Osteocyte (in vitro differentiated cells): ENCODE data around the gene EMID1. TPM values are rescaled to one million over a fixed set of nuclear protein-coding genes. Genes with fewer than 3 reads are reported as not detected.

ENCODE experiments used
- DNase-seq: peaks from one replicate; pipeline ENCODE4 v3.0.0; 2021; ENCODE audit warnings: mixed read lengths; ENCODE audit not compliant: unreplicated experiment; ENCODE audit errors: extremely low spot score
- H3K27ac Mint-ChIP-seq: one replicate; pipeline ENCODE4 v1.8.0; 2021; ENCODE audit warnings: mild to moderate bottlenecking, mixed read lengths; ENCODE audit not compliant: unreplicated experiment
- H3K27me3 Mint-ChIP-seq: one replicate; pipeline ENCODE4 v1.8.0; 2021; ENCODE audit warnings: mixed read lengths; ENCODE audit not compliant: unreplicated experiment
- H3K36me3 Mint-ChIP-seq: one replicate; pipeline ENCODE4 v1.8.0; 2021; ENCODE audit warnings: mixed read lengths; ENCODE audit not compliant: unreplicated experiment
- H3K4me1 Mint-ChIP-seq: one replicate; pipeline ENCODE4 v1.8.0; 2021; ENCODE audit warnings: mixed read lengths; ENCODE audit not compliant: unreplicated experiment
- H3K4me3 Mint-ChIP-seq: one replicate; pipeline ENCODE4 v1.8.0; 2021; ENCODE audit warnings: mild to moderate bottlenecking, moderate library complexity, mixed read lengths; ENCODE audit not compliant: unreplicated experiment
- H3K9me3 Mint-ChIP-seq: one replicate; pipeline ENCODE4 v1.8.0; 2021; ENCODE audit warnings: mixed read lengths; ENCODE audit not compliant: unreplicated experiment
- total RNA-seq: library from RNA; stranded (reverse); gene quantifications from 2 replicates; pipeline ENCODE4 v1.2.1, GENCODE V29; 2021
- TF ChIP-seq, protein P1 (sequence below): fragments of 200-600 bp; sonication (generic); IDR thresholded peaks from 2 replicates; pipeline ENCODE4 v1.5.0; 2021; ENCODE audit warnings: antibody characterized with exemption, mild to moderate bottlenecking, moderate library complexity

Gene EMID1
- total RNA-seq, 1 donor from 2014 or later, result 0.51 TPM

DNA sequence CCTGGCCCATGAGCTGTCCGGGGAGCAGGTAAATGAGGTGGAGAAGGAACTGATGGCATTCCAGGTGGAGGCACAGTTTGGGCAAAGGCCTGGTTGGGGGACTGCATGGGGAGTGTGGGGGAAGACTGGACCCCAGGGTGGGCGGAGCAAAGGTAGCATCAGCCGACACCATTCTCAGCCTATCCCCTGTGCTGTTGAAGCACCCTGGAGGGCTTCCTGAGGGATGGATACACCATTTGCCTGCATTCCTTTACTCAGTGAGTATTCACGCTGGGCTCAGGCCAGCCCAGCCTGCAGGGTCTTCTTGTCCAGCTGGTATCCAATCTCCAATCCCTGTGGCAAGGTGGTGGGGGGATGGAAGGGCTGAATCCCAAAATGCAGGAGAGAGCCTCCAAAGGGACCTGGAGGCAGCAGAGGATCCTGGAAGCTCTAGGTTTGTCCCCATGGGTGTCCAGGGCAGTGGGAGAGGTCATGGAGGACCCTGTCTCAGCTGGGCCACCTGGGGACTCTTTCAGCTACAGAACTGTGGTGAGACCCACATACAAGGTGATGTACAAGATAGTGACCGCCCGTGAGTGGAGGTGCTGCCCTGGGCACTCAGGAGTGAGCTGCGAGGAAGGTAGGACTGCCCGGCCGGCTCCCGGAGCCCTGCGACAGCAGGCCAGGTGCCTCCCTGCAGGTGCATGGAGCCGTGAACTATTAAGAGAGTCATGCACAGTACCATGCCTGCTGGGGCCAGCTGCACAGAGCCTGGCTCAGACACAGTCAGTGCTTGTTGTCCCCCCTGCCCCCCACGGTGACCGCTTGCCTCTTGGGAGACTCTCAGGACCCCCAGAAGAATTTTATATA is 9.5 kb downstream of the EMID1 start:
- no peaks in the 10 kb centered on the region for H3K36me3 Mint-ChIP-seq
- TF ChIP-seq, protein P1, sequence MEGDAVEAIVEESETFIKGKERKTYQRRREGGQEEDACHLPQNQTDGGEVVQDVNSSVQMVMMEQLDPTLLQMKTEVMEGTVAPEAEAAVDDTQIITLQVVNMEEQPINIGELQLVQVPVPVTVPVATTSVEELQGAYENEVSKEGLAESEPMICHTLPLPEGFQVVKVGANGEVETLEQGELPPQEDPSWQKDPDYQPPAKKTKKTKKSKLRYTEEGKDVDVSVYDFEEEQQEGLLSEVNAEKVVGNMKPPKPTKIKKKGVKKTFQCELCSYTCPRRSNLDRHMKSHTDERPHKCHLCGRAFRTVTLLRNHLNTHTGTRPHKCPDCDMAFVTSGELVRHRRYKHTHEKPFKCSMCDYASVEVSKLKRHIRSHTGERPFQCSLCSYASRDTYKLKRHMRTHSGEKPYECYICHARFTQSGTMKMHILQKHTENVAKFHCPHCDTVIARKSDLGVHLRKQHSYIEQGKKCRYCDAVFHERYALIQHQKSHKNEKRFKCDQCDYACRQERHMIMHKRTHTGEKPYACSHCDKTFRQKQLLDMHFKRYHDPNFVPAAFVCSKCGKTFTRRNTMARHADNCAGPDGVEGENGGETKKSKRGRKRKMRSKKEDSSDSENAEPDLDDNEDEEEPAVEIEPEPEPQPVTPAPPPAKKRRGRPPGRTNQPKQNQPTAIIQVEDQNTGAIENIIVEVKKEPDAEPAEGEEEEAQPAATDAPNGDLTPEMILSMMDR, result no peak
- H3K27ac Mint-ChIP-seq, result no peak overlapping the region
- no peak overlapping the region for H3K4me3 Mint-ChIP-seq
- no peak for DNase-seq
- H3K27me3 Mint-ChIP-seq, result peaks cover 9% of the 10 kb centered on the region
- no peaks in the 10 kb centered on the region for H3K9me3 Mint-ChIP-seq
- no peaks in the 10 kb centered on the region for H3K4me1 Mint-ChIP-seq

DNA sequence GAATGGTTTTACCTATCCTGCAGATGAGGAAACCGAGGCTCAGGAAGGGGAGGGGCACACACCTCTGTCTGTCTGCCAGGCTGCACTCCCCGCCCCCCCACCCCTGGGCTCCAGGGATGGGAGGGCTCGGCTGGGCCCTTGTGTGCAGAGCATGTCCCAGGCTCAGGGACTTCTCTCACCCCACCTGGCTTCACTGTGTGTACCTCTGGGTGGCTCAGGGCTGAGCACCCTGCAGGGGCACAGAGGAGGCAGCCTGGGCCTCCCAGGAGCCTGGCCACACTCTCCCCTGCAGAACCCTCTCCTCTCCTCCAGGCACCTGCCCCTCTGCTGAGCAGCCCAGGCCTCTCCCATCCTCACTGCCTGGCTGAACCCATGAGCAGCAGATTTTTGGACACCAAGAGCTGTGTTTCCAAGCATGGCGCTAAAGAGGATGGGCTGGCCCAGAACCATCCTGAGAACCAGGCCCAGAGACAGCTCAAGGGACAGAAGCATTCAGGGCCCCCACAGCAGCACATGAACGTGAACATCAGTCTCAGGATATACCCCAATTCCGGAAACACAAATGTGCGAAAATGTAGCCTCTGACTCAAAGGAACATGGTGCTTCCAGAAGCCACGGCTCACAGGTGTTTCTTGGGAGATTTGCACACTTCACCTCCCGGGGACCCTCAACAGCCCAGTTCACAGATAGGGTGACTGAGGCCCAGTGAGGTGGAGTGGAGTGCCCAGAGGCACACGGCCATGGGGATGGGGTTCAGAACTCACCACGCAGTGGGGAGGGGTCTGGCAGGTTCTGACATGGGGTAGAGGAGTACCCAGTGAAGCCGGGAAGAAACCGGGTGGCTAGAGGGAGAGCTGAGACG is 10.5 kb downstream of the EMID1 start:
- no peak for DNase-seq
- TF ChIP-seq, protein P1, result no peak
- peaks cover 9% of the 10 kb centered on the region for H3K27me3 Mint-ChIP-seq

DNA sequence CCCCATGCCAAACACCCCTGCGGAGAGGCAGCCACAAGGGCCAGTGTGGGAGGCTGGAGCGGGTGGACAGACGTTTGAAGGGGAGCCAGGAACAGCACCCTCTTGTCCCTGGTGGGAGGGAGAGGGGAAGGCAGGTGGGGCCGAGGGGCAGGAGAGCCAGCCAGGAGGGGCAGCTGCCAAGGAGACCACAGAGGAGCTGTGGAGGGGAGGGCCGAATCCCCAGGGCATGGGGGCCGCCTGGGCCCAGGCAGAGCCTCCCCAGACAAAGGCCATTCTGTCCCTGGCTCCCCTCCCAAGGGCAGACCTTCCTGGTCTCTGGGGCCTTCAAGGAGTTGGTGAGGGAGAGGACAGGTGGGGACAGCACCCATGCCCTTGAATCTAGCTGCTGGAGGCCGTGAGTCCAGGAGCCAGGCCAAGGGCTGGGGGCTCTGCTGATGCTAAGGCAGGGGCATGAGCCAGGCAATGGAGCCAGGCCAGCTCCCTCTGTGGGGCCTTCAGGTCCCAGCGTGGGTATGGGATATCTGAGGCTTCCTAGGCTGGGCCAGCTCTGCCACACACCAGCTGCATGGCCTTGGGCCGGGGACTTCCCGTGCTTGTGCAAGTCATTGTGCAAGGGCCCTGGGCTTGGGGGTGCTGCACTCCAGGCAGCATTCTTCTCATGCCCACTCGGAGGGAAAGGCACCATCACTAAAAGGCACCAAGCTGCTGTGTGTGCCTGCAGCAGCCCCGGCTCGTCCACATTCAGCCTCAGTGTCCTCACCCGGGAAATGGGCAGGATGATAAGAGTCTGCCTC is 11.4 kb downstream of the EMID1 start:
- DNase-seq, result no peak
- no peak overlapping the region for H3K27ac Mint-ChIP-seq
- H3K4me3 Mint-ChIP-seq, result no peak overlapping the region
- no peaks in the 10 kb centered on the region for H3K9me3 Mint-ChIP-seq
- TF ChIP-seq, protein P1, result no peak
- no peaks in the 10 kb centered on the region for H3K36me3 Mint-ChIP-seq
- no peaks in the 10 kb centered on the region for H3K4me1 Mint-ChIP-seq
- H3K27me3 Mint-ChIP-seq, result peaks cover 9% of the 10 kb centered on the region

More for the DNA sequence above, 10.5 kb downstream of the EMID1 start:
- Mint-ChIP-seq H3K36me3 (no peaks in the 10 kb centered on the region), H3K4me1 (no peaks in the 10 kb centered on the region), H3K4me3 (no peak overlapping the region), H3K27ac (no peak overlapping the region), H3K9me3 (no peaks in the 10 kb centered on the region)

DNA sequence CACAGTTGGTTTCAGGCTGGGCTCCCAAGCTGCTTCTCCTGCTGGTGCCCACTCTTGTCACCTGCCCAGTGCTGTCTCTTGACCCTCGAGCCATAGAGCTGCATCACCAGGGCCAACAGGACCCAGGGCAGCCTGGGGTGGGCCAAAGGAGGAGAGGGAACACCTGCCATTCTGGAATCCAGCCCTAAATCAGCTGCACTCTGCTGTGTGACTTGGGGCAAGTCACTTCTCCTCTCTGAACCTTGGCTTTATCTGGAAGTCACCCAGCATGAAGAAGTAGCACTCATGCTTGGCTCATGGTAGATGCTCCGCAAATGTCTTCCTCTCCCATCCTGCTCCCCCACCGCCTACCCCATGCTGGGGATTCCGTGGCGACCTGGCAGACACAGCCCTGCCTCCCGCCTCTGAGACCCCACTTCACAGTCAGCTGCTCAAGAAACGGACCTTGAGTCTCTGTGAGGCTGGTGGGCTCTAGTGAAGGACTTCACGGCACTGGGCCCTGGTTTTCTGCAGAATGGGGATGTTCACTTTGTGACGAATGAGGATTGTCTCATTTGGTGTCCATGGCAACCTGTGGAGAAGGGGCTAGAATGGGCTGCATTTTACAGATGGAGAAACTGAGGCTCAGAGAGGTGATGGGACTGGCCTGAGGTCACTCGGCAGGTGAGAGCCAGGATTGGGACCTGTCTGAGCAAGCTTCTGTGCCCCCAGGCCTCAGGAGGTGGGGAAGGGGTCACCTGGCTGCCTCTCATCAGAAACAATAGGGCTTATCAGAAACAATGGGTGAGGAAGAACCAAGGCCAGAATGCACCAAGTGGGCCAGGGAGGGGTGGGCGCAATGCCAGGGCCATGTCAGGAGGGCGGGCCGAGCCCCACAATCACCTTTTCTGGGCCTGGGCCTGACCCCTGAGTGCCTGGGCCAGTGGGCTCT is 12.4 kb downstream of the EMID1 start:
- H3K4me3 Mint-ChIP-seq, result no peak overlapping the region
- H3K27me3 Mint-ChIP-seq, result peaks cover 9% of the 10 kb centered on the region
- no peak for DNase-seq
- no peaks in the 10 kb centered on the region for H3K36me3 Mint-ChIP-seq
- H3K27ac Mint-ChIP-seq, result no peak overlapping the region
- TF ChIP-seq, protein P1, result no peak
- H3K4me1 Mint-ChIP-seq, result no peaks in the 10 kb centered on the region
- H3K9me3 Mint-ChIP-seq, result no peaks in the 10 kb centered on the region
